ENCODE measurements around the gene PLXNA4. TPM values are rescaled to one million over a fixed set of nuclear protein-coding genes. Genes with fewer than 3 reads are reported as not detected.

The PLXNA4 gene
- total RNA-seq, 1 donor from 2014 or later = 103 TPM

DNA sequence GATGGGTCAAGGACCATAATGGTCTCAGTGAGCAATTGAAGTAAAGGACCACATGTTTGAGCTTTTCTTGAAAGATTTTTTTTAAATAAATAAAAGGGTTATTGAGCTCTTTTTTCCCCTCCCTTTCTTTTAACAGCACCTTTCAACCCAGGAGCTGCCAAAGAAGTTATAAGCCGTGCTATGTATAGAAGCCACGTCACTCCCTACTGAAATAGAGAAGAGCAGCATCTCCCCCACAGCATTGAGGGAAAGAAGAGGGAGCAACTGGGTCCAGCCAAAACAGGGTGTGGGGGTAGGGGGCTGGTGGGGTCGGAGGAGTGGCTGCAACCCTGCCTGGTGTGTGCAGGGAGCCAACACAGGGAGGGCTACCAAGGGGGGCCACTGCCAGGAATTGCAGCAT lies 227.2 kb downstream of the PLXNA4 start:
- no peak for DNase-seq

- no peak for DNase-seq
Measured at GRCh38 chr7:132348341-132348740, 227.9 kb downstream of the PLXNA4 start.

DNA sequence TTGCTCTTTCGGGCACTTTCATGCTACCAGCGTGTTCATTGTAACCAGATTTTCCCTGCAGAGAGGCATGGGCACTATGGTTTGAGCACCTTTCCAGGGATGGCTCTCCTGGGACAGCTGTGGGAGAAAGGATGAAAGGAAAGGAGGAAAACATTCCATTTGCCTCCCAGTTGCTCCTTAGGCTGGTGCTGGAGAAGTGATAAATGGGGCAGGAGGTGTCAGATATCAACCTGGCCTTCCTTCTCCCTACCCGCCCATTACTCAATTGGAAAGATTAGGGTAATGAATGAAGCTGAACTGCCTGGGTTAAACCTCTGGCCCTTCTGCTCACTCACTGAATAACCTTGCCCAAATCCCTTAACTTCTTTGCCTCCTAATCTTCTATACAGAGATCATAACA lies 228.4 kb downstream of the PLXNA4 start:
- no peak for DNase-seq

- DNase-seq = no peak
Measured at GRCh38 chr7:132347123-132347522, 229.1 kb downstream of the PLXNA4 start.

DNA sequence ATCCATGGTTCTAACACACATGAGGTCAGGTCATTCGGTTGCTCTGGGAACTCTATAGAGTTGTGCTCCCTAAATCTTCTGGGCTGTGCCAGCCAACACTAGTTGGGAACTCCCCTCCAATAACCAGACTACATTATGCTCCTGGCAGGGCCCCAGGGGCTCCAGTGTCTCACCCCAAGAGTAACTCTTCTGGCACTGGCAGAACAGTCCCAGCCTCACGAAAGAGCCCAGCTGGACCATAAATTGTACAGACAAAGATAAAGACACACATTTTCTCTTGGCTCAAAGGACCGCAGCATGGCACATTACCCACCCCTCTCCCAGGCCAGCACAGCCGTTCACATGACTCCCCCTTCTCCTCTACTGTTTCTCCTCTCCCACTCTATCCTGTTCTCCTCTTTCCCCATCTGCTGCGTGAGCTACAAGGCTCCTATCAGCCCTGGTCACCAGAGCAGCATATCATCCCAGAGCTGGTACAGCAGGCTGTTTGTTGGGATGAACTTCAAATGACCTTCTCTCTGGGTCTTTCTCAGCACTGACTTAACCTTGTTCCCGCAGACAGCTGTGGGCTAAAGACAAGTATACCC lies 230.6 kb downstream of the PLXNA4 start:
- no peak for DNase-seq

DNA sequence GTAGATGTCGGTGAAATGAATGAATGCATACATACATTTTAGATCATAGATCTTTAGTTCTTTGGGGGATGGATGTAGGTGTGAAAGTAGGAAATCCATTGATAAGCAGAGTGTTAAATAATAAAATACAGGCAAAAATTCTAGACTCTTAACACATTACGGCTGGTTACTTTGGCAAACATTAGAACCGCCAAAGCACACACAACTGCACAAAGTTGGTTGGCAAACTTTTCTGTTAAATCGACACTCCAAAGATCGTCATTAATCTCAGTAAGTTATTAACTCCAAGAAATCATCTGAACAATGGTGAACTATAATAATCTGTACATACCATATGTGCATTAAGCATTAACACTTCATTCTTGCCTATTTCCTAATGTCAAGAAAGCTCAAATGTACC lies 231.2 kb downstream of the PLXNA4 start:
- DNase-seq = no peak

GRCh38 chr7:132343199-132343598 lies 233.1 kb downstream of the PLXNA4 start:
- no peak for DNase-seq

GRCh38 chr7:132337450-132338080 lies 238.7 kb downstream of the PLXNA4 start:
- no peak for DNase-seq

DNA sequence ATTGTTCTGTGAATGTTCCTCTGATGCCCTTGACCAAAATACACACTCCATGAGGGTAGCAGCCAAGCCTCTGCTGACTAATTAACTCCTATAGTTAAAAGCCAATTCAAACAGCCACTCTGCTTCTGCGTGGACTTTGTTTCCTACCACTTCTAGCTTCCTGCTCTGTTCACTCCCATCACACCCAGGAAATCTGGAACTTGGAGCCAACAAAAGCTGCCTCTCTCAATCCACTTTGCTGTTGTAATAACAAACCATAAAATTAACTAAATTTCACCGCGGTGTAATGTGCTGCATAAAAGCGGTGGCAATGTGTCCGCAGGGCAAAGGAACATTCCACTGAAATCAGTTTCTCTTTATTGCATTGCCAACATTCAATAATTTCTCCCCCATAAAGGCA lies 239.5 kb downstream of the PLXNA4 start:
- DNase-seq = no peak

DNA sequence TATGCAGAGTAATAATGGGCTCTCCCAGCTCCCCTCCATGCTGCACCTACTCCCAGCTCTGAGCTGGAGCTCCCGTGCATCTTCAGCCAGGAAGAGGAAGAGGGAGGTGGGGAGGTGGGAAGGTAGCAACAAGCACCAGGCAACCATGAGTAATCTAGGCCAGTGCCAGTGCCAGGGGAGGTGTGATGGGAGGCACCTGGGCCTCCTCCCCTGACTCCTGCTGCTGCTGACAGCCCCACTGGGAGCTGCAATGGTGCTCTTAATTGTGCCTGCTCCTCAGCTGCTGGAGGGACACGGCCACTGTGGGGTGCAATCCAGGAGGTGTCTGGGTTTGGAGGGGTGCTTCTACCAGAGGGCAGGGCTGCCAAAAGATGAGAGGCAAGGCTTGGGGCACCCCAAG lies 243.0 kb downstream of the PLXNA4 start:
- peak; percentile 40 for DNase-seq

GRCh38 chr7:132328760-132329159 lies 247.5 kb downstream of the PLXNA4 start:
- DNase-seq = no peak

DNA sequence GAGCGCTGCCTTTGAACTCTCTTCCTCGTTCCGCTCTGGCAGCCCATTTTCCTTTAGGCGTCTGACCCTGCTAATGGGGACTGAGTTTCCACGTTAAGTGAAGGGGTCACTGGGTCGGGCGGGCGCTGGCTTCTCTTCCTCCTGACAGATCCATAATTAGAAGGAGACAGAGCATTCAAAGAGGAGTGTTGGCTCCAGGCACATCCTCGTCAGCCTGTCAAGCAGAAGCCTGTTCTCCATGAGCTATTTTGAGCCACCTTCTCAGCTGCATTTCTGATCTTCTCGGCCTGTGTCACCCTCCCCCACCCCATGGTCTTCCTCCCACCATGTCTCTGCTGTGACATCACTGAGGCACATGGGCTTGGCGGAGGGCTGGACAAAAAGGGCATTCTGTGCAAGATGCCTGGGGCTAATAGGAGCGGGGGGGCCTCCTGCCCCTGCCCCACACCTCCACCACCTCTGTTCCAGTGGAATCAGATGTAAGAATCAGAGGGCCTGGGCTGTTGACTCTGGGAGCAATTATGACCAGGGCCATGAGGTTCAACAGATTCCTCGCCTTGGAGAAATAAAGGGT lies 248.1 kb downstream of the PLXNA4 start:
- no peak for DNase-seq

- no peak for DNase-seq
Measured at GRCh38 chr7:132326878-132327589, 249.2 kb downstream of the PLXNA4 start.

DNA sequence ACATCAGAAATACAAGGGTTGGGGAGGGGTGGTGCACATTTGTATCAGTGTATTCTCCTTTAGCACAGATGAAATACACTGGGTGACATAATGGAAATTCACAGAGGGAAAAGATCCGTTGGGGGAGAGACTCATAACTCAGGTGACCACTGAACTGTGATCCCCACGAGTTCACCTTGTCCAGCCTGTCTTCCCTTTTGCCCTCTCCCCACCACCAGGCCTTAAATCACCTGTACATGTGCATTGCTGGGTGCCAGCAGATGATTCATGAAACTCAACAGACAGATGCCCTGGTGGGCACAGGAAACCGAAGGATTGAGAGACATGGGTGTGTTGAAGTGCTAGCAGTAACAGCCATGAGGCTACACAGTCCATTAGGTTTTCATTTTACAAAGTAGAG lies 253.3 kb downstream of the PLXNA4 start:
- DNase-seq = no peak

DNA sequence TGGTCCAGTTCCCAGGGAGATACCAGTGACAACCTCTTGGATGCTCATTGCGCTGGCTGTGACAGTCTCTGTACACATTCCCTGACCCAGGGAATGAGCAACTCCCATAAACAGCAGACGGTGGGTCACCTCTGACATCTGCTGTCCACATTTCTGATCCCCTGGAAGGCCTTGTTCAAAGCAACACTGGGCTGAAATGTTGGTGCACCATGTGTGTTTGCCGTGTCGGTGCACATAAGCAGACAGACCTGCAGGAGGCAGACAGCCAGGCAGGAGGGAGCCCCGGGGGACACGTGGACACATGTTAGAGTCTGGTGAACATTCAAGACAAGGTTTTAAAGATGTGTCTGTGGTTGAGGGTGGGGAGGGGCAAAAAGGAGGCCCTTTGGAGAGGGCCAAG lies 254.9 kb downstream of the PLXNA4 start:
- no peak for DNase-seq

GRCh38 chr7:132319481-132319880 lies 256.8 kb downstream of the PLXNA4 start:
- no peak for DNase-seq

- peak; percentile 73 for DNase-seq
Measured at GRCh38 chr7:132318352-132319318, 257.6 kb downstream of the PLXNA4 start.

DNA sequence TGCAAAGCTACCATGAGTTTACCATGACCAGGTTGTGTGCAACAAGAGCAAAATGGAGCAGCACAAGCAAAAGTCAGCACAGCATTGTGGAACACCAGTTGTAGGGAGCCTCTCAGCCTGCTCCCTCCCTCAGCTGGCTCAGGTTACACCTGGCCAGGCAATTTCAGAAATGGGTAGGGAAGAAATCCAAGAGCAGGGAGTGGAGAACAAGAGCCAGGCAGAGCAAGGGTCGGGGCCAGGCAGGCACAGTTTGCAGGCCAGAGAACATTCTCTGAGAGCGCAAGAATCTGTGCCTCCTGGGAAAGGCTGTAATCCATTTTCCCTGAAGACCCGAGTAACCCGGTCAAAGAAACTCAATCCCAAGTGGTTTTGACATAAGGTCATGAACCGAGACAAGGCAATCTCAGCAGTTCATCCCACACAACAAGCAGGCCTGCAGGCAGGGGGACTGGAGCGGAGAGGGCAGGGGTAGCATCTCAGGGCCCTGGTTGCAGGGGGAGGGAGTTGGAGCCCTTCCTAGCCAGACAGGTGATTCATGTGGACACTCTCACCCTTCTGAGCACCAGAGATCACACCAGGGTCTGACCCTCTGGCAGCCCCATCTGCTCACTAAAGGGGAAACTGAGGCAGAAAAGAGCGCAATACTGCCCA lies 258.4 kb downstream of the PLXNA4 start:
- no peak for DNase-seq

DNA sequence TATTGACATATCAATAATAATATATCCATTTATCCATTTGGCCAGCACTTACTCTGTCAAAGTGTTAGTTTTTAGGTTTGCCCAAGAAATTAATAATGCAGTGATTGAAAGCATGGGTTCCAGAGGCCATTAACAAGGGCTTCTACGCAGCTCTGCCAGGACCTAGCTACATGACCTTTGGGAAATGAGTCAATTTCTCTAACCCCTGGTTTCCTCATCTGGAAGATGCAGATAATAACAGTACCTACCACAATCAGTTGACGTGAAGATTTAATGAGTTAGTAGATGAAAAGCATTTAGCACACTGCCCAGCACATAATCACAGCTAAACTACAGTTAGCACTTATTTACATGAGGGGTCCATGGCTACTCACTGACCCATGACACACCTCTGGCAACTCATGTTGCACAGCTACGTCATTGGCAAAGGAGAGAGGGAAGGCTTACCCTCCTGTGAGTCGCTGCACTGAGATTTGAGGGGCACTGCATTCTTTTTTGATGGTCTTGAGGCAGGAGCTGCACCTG lies 263.7 kb downstream of the PLXNA4 start:
- no peak for DNase-seq

GRCh38 chr7:132311733-132312132 lies 264.5 kb downstream of the PLXNA4 start:
- no peak for DNase-seq

DNA sequence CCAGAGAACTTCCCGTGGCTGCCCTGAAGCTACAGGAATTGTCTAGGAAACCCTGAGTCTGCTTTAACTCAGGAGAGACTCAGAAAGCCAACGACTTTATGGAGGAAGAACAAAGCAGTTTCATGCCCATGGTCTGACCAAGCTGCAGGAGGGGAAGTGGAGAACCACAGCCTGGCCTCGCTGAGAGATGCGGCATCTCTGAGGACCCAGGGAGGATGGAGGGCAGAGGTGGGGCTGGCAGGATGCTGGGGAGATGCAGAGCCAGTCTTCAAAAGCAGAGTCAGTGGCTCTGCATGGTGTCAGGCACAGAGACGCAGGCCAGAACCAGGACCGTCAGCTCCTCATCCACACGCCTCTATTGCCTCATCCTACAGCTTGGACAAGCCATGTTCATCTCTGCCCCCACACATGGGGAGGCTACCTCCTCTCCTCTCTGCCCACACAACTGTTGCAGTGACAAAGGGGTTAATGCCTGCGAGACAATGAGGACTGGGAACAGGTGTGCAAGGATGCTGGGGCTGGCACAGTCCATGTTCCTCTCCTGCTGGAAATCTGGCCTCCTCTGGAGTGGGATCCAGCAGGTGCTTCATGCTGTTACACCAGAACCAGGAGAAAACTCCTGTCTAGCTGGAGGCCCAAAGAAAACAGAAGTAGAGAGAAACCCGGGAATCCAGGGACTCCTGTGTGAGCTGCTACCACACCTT lies 267.0 kb downstream of the PLXNA4 start:
- DNase-seq = no peak
